Measurements from ENCODE around the gene RNF38. TPM values are rescaled to one million over a fixed set of nuclear protein-coding genes. Genes with fewer than 3 reads are reported as not detected.
"Not testable (repeated sequence)": the region's sequence is repeated elsewhere in the genome, so short reads cannot be mapped to it uniquely, and the experiment has no call there.

The RNF38 gene
- 31.3 TPM for total RNA-seq
- long read RNA-seq, partial matches to known transcripts, result 1 of 9 reads
- long read RNA-seq, other reads (novel, unspliced or antisense), result 8 of 9 reads

DNA sequence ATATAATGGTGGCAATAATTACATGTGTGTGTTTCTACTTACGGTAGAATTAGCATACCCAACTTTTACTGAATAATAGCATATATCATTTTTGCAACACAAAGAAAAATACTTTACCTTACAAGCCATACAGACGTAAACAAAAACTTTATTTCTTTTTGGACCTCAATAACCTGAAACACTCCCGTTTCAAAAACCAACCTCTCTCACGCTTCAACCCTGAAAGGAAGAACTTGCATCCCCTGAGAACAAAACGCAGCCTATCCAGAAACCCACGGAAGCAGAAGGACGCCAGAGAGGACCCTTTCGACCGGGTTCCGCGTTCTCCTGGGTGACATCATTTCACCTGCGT is at the start of gene RNF38:
RNF38 (minus strand) TSS at position 290 of the 352 bp plus-strand sequence; CDS start at position 129, 161 bp downstream.
- no peak for DNase-seq (ENCODE audit: low spot score)

DNA sequence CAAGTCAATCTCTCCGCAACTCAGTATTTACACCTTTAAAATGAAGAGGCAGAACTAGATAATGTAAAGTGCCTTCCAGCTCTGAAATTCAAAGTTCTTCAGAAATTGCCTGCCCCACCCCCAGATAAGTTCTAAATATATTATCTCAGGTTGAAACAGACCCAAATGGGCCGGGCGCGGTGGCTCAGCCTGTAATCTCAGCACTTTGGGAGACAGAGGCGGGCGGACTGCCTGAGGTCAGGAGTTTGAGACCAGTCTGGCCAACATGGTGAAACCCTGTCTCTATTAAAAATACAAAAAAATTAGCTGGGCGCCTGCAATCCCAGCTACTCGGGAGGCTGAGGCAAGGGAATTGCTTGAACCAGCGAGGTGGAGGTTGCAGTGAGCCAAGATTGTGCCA is 48.5 kb upstream of the RNF38 start:
- DNase-seq (ENCODE audit: low spot score), result not testable (repeated sequence)

DNA sequence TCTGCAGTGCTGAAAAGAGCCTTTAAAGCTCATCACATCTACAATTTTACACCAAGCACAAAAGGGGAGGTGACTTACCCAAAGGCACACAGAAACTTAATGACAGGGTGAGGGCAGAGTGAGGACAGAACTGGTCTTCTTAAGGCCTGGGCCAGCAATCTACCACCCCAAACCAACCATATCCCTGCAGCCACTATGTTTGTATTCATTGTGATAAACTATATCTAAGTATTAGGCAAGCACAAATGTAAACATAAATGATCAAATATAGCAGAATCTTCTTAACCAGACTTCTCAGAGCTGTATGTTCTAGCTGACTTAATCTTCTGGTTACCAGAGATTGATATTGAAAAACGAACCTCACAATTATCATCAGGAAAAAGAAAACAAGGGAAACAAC is 47.9 kb upstream of the RNF38 start:
- no peak for DNase-seq (ENCODE audit: low spot score)

DNA sequence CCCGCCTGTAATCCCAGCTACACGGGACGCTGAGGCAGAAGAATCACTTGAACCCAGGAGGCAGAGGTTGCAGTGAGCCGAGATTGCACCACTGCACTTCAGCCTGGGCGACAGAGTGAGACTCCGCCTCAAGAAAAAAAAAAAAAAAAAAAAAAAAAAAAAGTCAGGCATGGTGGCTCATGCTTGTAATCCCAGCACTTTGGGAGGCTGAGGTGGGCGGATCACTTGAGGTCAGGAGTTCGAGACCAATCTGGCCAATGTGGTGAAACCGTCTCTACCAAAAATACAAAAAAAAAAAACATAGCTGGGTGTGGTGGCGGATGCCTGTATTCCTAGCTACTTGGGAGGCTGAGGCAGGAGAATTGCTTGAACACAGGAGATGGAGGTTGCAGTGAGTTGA is 46.6 kb upstream of the RNF38 start:
- DNase-seq (ENCODE audit: low spot score), result not testable (repeated sequence)

DNA sequence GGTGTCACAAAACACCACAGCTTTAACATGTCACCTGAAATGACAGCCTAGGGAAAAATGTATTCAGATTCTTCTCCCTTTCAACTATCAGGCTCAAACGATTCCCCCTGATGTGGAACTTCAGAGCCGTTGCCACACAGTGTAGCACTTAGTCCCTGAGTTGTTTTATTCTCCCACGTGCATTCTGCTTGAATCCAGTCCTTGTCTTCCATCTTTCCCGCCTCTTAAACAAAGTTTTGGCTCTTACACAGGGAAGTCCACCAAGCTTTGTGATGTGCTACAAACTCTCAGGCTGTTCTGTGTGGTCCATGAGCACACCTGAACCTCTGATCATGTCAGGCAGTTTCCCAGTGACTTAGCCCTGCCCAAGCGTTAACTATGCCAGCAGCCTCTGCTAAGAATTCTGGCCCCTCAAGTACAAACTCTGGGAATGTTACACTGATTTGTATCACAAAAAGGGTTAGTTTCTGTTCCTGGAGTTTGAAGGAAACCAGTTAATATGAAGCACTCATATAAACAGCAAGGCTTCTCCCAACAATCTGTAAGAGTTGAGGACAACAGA is 45.8 kb upstream of the RNF38 start:
- DNase-seq (ENCODE audit: low spot score), result no peak

DNA sequence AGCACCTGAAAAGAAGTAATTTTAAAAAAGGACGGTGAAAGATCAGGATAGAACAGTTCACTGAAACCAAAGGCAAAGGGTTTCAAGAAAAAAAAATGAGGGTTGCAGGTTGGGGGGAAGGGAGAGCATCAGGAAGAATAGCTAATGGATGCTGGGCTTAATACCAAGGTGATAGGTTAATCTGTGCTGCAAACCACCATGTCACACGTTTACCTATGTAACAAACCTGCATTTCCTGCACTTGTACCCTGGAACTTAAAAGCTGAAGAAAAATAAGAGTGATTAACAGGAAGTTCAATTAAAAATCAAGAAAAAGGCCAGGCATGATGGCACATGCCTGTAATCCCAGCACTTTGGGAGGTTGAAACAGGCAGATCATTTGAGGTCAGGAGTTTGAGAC is 44.1 kb upstream of the RNF38 start:
- DNase-seq (ENCODE audit: low spot score), result no peak

DNA sequence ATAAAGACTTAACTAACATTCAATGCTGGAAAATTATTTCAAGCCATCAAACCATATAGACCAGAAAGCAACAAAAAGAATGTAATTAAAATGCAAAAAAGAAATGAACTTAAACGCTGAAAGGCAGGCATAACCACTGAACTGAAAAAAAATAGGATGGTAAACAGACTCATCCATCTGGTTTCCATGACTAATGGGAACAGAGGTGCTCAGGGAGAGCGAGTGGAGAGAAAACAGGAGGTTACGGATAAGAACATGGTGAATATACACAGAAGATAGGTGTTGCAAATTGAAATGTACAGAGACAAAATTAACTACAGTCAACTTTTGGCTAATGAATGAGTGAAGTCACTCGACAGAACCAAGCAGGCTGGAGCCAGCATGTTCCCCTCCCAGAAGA is 43.5 kb upstream of the RNF38 start:
- DNase-seq (ENCODE audit: low spot score), result no peak

DNA sequence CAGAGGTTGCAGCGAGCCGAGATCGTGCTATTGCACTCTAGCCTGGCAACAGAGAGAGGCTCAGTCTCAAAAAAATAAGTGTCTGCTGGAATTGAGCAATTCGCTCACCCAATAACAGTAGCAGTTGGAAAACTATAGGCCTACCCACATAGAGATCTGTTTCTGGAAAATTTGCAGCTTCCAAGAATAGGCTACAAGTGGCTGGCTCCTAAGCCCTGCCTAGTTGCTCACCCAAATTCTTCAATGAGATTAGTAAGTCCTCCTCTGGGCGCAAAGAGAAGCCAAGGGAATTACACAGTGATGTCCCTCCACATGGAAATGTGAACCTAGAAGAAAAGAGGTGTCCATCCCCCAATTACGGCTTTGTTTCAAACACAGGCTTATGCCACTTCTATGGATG is 42.6 kb upstream of the RNF38 start:
- no peak for DNase-seq (ENCODE audit: low spot score)

DNA sequence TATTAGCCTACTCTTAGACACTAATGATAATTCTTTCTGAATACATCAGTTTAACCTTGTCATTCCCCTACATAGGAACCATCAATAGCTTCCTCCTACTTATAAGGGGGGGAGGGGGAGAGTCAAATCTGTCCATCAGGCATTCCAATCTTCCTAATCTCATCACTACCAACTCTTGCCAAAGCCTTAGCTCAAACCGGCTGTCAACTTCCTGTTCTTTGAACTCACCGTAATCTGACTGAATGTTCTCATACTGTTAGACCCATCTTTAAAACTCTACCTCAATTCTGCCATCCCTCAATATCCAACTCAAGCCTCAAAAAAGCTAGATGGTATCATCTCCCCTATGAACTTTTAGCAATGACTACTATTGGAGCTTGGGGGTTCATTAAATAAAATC is 41.9 kb upstream of the RNF38 start:
- DNase-seq (ENCODE audit: low spot score), result no peak

DNA sequence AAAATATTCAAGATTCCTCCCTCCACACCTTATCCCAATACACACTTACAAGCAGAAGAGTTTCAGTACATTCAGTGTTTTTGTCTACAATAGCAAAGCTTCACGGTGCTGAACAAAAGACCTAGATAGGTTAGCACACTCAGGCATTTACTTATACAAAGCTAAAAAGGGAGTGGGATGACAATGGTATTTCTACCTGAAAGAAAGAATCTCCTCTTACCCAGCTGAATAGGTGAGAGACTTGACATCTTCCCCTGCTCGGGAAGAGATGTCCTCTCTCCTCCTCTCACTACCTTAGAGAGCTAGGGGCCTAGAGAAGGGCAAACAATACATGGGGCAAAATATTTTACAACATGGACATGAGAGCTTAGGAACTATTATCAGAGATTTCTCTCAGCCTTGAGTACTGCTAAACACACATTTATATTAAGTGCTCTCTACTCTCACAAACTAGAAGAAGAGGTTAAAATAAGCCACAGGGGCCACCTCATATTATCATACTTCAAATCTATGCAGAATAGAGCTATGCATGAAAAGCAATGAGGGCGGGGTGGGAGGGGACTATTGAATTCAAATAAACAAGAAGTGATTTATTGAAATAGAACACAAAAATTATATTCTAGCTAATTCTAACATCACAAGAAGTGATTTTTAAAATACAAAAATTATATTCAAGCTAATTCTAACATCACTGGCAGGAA is 38.6 kb upstream of the RNF38 start:
- DNase-seq (ENCODE audit: low spot score), result no peak

DNA sequence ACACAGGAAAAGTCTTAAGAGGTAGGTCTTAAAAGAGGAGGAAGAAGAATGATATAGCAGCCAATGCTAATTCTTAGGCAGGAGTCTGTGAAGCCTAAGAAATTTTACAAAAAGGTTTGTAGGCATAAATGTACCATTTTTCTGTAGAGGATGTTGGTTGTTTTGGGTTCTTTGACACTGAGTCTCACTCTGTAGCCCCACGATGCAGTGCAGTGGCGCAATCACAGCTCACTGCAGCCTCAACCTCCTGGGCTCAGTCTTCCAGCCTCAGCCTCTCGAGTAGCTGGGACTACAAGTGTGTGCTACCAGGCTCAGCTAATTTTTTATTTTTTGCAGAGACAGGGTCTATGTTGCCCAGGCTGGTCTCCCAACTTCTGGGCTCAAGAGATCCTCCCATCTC is 37.7 kb upstream of the RNF38 start:
- no peak for DNase-seq (ENCODE audit: low spot score)

DNA sequence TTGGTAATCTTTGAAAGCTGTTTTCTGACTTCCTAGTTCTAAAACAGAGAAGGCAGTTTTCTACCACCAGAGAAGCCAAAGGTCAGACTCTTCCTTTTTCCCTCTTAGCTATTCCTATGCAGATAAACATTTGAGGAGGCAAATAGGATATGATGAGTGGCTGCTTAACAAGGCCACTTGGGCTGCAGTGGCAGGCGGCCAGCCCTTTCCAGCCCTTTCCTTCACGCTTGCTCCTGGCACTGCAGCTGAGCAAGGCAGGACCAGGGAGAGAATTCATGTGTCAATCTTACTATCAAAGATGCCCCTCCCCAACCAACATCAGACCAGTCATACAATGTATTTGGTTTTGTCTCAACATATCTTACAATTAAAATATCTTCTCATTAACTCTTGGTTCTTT is 36.8 kb upstream of the RNF38 start:
- no peak for DNase-seq (ENCODE audit: low spot score)

DNA sequence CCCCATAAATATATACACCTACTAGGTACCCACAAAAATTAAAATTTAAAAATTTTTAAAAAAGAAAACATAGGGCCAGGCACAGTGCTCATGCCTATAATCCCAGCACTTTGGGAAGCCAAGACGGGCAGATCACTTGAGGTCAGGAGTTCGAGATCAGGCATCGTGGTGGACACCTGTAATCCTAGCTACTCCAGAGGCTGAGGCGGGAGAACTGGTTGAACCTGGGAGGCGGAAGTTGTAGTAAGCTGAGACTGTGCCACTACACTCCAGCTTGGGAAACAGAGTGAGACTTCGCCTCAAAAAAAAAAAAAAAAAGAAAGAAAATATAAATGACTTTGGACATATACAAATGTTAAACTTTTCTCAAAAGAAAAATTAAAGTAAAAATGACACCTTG is 33.3 kb upstream of the RNF38 start:
- no peak for DNase-seq (ENCODE audit: low spot score)

DNA sequence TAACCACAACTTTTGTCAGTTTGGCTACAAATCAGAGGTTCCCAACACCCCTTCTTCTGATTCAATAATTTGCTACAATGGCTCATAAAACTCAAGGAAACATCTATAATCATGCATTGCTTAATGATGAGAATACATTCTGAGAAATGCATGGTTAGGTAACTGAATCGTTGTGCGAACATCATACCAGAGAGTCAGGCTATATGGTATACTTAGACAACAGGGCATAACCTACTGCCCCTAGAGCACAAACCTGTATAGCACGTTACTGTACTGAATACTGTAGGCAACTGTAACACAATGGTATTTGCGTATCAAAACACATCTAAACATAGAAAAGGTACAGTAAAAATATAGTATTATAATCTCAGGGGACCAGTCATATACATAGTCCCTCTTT is 31.0 kb upstream of the RNF38 start:
- DNase-seq (ENCODE audit: low spot score), result no peak

DNA sequence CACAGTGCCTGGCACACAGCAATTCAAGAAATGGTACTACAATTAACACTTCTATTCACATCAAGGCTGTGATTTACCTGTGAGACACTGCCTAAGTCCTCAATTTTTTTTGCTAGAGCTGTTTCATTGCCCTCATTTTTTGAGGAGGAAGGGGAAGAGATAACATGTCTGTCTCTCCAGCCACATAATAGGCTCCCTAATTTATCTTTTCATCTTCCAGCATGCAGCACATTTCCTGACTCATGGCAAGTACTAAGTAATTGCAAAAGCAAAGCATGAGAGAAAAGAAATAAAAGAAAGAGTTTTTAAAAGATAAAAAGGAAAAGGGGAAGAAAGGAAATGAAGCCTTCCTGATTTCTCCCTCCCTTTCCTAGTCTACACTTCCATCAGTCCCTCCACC is 26.9 kb upstream of the RNF38 start:
- no peak for DNase-seq (ENCODE audit: low spot score)

DNA sequence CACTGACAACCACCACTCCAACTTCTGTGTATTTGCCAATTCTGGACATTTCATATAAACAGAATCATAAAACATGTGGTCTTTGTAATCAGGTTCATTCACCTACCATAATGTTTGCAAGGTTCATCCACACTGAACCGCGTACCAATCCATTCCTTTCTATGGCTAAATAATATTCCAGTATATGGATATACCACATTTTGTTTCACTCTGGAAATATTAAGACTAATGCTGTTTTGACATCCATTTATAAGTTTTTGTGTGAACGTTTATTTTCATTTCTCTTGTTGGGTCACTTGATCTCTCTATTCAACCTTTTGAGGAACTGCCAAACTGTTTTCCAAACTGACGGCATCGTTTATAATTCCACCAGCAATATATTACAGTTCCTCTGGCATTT is 26.3 kb upstream of the RNF38 start:
- DNase-seq (ENCODE audit: low spot score), result no peak

DNA sequence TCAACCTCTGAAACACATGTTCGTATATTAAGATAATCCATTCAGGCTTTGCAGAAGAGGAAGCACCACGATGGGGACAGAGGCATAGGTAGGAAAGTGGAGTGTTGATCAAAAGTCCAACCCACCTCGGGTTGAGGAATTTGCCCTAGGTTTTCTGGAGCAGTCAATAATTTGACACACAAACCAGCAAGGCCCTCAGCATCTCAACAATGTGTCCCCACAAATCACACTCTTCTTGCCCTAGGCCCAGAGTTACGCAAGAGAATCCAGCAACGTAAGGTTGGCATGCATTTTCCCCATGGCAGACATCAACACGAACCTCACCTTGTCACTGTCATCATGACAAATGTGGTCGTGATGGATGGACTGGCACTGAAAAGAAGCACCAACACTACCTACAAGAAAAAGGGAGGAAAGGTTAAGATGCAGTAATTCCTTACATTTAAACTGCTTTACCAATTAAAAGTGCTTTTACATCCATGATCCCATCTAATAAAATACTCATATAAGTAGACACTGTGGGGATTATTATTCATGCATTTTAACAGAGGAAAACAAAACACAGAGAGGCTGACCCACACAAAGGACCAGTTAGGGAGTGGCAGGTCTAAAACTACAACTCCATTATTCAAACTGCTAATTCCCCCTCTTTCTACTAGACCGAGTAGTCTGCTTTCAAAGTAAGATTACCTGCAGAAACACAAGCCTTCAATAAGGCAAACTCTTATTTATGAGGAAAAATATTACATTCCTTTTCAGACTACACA is 24.4 kb upstream of the RNF38 start:
- DNase-seq (ENCODE audit: low spot score), result no peak

DNA sequence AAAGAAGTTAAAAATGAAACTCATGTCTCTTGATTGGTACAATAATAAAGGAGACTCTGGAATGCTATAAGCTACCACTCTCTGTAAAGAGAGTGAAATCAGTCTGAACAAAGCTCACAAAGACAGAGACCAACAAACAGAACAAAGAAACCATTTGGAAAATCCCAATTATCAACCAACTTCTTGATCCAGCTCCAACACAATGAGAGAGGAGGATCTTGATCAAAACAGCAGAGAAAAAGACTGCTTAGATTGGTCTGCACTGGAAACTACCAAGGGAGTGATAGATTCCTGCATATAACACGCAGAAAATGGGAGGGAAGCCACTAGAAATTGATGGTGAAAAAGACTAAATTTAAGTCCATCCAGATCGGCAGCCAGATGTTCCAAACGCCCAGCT is 23.1 kb upstream of the RNF38 start:
- no peak for DNase-seq (ENCODE audit: low spot score)

DNA sequence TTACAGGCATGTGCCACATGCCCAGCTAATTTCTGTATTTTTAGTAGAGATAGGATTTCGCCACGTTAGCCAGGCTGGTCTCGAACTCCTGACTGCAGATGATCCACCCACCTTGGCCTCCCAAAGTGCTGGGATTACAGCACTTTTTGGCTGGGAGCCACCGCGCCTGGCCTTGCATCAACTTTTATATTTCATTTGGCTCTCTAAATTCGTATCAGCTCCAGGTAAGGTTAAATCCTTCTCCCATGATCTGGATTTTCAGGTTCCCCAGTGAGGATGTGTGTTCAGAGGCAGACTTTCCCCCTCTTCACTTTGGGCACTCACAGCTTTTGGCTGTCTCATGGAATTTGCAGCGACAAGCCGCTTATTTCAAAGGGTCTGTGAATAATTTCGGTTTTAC is 16.8 kb upstream of the RNF38 start:
- DNase-seq (ENCODE audit: low spot score), result no peak

DNA sequence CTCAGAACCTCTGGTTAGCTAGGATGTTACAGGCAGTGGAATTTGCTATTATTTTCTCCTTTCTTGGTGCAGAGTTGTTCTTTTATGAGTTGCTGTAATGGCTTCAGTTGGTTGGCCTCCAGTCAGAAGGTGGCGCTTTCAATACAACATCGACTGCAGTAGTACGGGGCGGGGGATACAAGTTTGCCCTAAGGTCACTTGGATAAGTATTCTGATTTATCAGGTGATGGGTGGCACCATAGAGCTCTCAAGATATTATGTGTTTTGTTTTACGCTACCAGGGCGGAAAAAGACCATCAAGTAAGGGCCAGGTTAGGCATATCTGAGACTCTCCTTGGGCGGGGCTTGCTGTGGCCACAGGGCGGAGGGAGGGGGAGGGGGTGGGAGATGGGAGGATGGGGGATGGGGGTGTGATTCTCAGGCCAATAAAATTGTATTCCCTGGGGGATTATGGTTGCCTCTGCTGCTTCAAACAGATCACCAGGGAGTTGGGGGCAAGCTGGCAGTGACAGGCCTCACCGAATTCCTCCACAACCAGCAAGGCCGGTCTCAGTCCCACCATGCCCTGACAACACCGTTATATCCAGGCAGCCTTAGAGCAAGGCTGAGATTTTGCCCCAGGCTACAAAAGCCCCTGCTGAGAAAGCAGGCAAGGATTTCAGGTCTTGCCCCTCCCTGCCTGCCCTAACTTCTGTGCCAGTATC is 15.9 kb upstream of the RNF38 start:
- DNase-seq (ENCODE audit: low spot score), result no peak

DNA sequence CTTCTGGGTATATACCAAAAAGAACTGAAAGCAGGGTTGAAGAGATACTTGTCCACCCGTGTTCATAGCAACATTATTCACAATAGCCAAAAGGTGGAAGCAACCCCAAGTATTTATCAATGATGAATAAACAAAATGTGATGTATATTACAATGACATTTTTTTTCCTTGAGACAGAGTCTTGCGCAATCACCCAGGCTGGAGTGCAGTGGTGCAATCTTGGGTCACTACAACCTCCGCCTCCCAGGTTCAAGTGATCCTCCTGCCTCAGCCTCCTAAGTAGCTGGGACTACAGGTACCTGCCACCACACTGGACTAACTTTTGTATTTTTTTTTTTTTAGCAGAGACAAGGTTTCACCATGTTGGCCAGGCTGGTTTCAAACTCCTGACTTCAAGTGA is 11.3 kb upstream of the RNF38 start:
- not testable (repeated sequence) for DNase-seq (ENCODE audit: low spot score)

DNA sequence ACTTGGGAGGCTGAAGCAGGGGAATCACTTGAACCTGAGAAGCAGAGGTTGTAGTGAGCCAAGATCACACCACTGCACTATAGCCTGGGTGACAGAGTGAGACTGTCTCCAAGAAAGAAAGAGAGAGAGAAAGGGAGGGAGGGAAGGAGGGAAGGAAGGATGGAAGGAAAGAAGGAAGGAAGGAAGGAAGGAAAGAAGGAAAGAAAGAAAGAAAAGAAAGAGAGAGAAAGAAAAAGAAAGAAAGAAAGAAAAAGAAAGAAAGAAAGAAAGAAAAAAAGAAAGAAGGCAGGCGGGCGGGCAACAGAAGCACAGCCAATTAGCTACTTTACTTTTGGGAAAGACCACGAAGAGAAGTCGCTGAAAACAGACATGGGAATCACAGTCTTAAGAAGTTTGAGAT is 9.0 kb upstream of the RNF38 start:
- not testable (repeated sequence) for DNase-seq (ENCODE audit: low spot score)

All from mesenteric fat pad (tissue), 1 donor.